ENCODE data around the gene CACHD1. TPM values are rescaled to one million over a fixed set of nuclear protein-coding genes. Genes with fewer than 3 reads are reported as not detected.

Gene CACHD1
- total RNA-seq, 1 donor from 2014 or later: not detected

Small RNA genes within 50 kb of the gene (microRNA-seq; reads per million reads assigned to microRNA genes)
- gene MIR4794: not detected

All from myocyte (in vitro differentiated cells).